ENCODE results near the gene HLTF. TPM values are rescaled to one million over a fixed set of nuclear protein-coding genes. Genes with fewer than 3 reads are reported as not detected.
"Not testable (repeated sequence)": the region's sequence is repeated elsewhere in the genome, so short reads cannot be mapped to it uniquely, and the experiment has no call there.

Gene HLTF
- total RNA-seq, 6 donors from 2014 or later: 14.1 to 26.2 (median 19.0) TPM

GRCh38 chr3:148992027-148992634 is 94.2 kb downstream of the HLTF start:
- DNase-seq (peak; percentile 58 to 92), ATAC-seq (ENCODE audit: low FRiP score in 2 of 2) (peak; percentile 66)
- H3K4me1 ChIP-seq: peaks cover 13 to 16% (median 13%) of the 10 kb centered on the region in 4 donors
- no peaks in the 10 kb centered on the region for H3K9me3 ChIP-seq
- peaks cover 3 to 31% (median 17%) of the 10 kb centered on the region in 4 donors for H3K36me3 ChIP-seq
- no peak for TF ChIP-seq POLR2A (IDR thresholded peaks at IDR 0.05)
- WGBS, 2 donors: 2 to 28% methylated on average over 3 to 34 of the region's 34 CpGs
- peak overlapping the region; percentile 95 to 99 (median 96) for H3K27ac ChIP-seq
- H3K27me3 ChIP-seq: no peaks in the 10 kb centered on the region
- H3K4me3 ChIP-seq: peak overlapping the region; percentile 66 to 93 (median 92)

GRCh38 chr3:148991219-148992026 is 94.9 kb downstream of the HLTF start, which contains the start of gene GYG1:
Gene GYG1, plus strand, starts transcription at chr3:148991540. Its CDS starts 101 bp downstream, at chr3:148991641.
- ATAC-seq (ENCODE audit: low FRiP score in 2 of 2) (peak; percentile 91 to 96), DNase-seq (peak; percentile 85 to 97)

GRCh38 chr3:148990236-148990635 is 96.1 kb downstream of the HLTF start:
- Histone ChIP-seq H3K4me1 (peaks cover 13 to 16% (median 13%) of the 10 kb centered on the region in 4 donors), H3K4me3 (no peak overlapping the region), H3K36me3 (peaks cover 3 to 12% (median 5%) of the 10 kb centered on the region in 4 donors), H3K9me3 (no peaks in the 10 kb centered on the region), H3K27ac (peak overlapping the region in 2 of 4 donors; percentile 96 to 99), H3K27me3 (no peaks in the 10 kb centered on the region)
- DNase-seq: no peak
- no peak for ATAC-seq (ENCODE audit: low FRiP score in 2 of 2)
- WGBS, 2 donors: 46 to 61% methylated on average over 4 of the region's 4 CpGs
- TF ChIP-seq EP300 (IDR thresholded peaks at IDR 0.05): no peak
- TF ChIP-seq CTCF (IDR thresholded peaks at IDR 0.05): no peak
- no peak for TF ChIP-seq POLR2AphosphoS5 (IDR thresholded peaks at IDR 0.05)
- TF ChIP-seq POLR2A (IDR thresholded peaks at IDR 0.05): no peak

More at GRCh38 chr3:148991219-148992026, 94.9 kb downstream of the HLTF start, which contains the start of gene GYG1:
- Histone ChIP-seq H3K4me3 (peak within 1 kb of the TSS; percentile 66 to 93 (median 92)), H3K36me3 (peaks cover 3 to 24% (median 14%) of the 10 kb centered on the region in 4 donors), H3K27ac (peak within 1 kb of the TSS; percentile 95 to 99 (median 96)), H3K4me1 (peaks cover 13 to 16% (median 13%) of the 10 kb centered on the region in 4 donors), H3K27me3 (no peaks in the 10 kb centered on the region), H3K9me3 (no peaks in the 10 kb centered on the region)
- WGBS, 2 donors: 0% methylated on average over 32 to 71 of the region's 91 CpGs
- TF ChIP-seq CTCF (IDR thresholded peaks at IDR 0.05) (peak in 5 of 6 experiments; percentile 11 to 58 (median 45)), POLR2A (IDR thresholded peaks at IDR 0.05) (peak in 3 of 4 donors; percentile 78 to 92 (median 85)), POLR2AphosphoS5 (IDR thresholded peaks at IDR 0.05) (peak; percentile 89 to 95), EP300 (IDR thresholded peaks at IDR 0.05) (peak in 1 of 4 donors; percentile 15)

- H3K27ac ChIP-seq; H3K27me3 ChIP-seq; H3K36me3 ChIP-seq; H3K4me1 ChIP-seq; H3K4me3 ChIP-seq; H3K9me3 ChIP-seq; ATAC-seq (ENCODE audit: low FRiP score in 2 of 2): not testable (repeated sequence)
- DNase-seq: peak in 1 of 2 donors; percentile 73
- 95% methylated on average over 24 to 29 of the region's 29 CpGs for WGBS, 2 donors
Observed at GRCh38 chr3:148987551-148987950, 98.8 kb downstream of the HLTF start.

- H3K4me3 ChIP-seq: no peak overlapping the region
- WGBS, 2 donors: 100% methylated on average over 1 of the region's 1 CpG
- no peaks in the 10 kb centered on the region for H3K9me3 ChIP-seq
- ATAC-seq (ENCODE audit: low FRiP score in 2 of 2) (no peak), DNase-seq (no peak)
- no peaks in the 10 kb centered on the region for H3K36me3 ChIP-seq
- H3K27ac ChIP-seq: no peak overlapping the region
- H3K4me1 ChIP-seq: no peaks in the 10 kb centered on the region
- H3K27me3 ChIP-seq: no peaks in the 10 kb centered on the region
- TF ChIP-seq CTCF (IDR thresholded peaks at IDR 0.05): no peak
- no peak for TF ChIP-seq POLR2AphosphoS5 (IDR thresholded peaks at IDR 0.05)
- TF ChIP-seq EP300 (IDR thresholded peaks at IDR 0.05): no peak
- no peak for TF ChIP-seq POLR2A (IDR thresholded peaks at IDR 0.05)
Observed at GRCh38 chr3:148981273-148981672, 105.1 kb downstream of the HLTF start.

Small RNA genes within 50 kb of the gene (small RNA-seq; reads per million reads assigned to genes)
- 0 reads per million in 4 donors for gene RF00019

Other genes with a start within 250 kb of the HLTF start
- gene CPA3, start 221.2 kb downstream of the HLTF start, total RNA-seq: 10 to 100 TPM in 4 of 6 donors, 1 to 10 TPM in 2; 3.4 to 63.2 (median 35.6) TPM
- gene GYG1, start 95.0 kb downstream of the HLTF start, total RNA-seq: 10 to 100 TPM; 10.5 to 48.6 (median 31.5) TPM
- gene HPS3, start 43.1 kb upstream of the HLTF start, total RNA-seq: 10 to 100 TPM; 13.4 to 29.8 (median 17.8) TPM
- gene CP, start 135.3 kb upstream of the HLTF start, total RNA-seq: 10 to 100 TPM in 4 of 6 donors, 1 to 10 TPM in 2; 3.9 to 87.3 (median 18.9) TPM
- 10 to 100 TPM in 1 of 6 donors, 1 to 10 TPM in 3, under 1 TPM in 2; 0.55 to 16.6 (median 2.5) TPM for gene TM4SF18, start 247.1 kb upstream of the HLTF start, total RNA-seq